GM18508 (cell line): ENCODE data around the gene MAP1LC3A.

ENCODE experiments used
- ATAC-seq: cut with Tn5 transposase; IDR thresholded peaks from one replicate; pipeline ENCODE4 v1.9.1; 2021; ENCODE audit warnings: moderate number of reproducible peaks; ENCODE audit not compliant: insufficient read depth, unreplicated experiment

MAP1LC3A gene

DNA sequence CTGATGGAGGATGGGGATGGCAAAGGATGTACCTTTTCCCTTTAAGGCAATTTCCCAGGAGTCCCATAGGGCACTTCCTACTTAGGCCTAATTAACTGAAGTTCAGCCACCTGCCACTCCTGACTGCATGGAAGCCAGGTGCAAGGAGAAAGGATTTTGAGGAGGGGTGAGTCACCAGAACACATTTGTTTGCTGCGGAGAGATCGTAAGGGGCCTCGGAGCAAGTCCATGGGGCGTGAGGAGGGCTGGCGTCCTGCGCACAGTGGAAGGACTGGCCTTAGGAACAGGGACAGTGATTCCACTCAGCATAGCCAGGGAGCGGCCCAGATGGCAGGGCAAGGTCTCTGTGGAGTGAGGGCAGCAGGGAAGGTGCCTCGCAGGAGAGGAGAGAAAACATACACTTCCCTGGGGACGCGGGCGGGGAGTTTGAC, 11.8 kb upstream of the MAP1LC3A start:
- ATAC-seq, result no peak

- ATAC-seq, result no peak
Observed at GRCh38 chr20:34547844-34548613, 10.5 kb upstream of the MAP1LC3A start.

DNA sequence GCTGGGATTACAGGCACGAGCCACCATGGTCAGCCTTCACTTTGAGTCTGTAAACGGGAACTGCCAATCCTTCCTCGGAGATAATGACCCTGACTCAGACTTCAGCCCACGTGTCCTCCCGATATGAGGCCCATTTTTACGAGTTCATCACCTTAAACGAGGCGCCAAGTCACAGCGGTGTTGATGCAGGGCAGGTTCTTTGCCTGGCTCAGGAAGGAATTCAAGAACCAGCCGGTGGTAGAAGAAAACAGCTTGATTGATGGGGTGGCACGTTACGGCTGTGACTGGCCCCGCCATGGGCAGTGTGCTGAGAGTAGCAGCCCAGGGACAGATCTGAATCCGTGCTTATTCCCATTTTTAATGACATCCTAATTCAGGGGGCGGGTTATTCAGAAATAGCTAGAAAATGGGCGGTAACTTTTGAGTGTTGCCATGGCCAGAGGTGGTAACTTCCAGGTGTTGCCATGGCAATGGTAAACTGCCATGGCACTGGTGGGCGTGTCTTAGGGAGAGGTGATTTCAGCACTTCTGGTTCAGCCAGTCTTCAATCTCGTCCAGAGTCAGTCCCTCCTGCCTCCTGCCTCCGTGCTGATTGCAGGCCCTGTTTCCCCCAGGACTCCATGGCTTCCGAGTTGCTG, 9.1 kb upstream of the MAP1LC3A start:
- ATAC-seq, result no peak

DNA sequence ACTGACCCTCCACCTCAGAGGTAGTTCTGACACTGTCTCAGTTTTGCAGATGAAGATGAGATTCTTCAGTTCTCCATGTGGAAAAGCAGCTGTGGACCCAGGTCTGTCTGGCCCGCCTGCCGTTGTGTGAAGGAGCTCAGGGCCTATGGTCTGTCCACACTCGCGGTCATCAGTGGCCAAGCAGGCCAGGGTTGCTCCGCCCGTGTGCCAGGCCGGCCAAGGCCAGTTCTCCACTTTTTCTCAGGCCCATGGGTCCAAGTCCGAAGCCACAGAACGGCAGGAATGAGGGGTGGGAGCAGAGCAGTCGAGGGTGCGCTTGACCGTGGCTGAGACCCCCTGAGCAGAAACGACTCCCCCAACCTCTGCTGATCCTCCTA, 8.6 kb upstream of the MAP1LC3A start:
- no peak for ATAC-seq

- no peak for ATAC-seq
Observed at GRCh38 chr20:34552569-34552968, 5.9 kb upstream of the MAP1LC3A start.

DNA sequence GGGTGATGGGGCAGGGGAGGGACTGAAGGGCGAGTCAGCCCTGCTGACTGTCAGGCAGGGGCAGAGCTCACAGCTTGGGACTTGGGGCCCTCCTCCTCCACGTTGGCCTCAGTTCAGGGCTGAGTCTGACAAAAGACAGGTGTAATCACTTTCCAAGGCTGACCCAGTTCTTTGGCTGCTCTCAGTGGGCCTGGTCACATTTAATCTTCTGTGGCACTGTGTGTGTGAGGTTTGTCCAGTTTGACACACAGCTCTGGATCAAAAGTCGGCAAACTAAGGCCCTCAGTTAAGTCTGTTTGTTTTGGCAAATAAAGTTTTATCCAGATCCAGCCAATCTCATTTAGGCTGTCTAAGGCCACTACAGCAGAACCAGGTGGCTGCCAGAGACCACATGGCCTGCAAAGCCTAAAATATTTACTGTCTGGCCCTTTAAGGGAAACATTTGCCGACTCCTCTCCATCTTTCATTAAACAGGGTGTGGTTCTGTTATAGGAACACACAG, 5.1 kb upstream of the MAP1LC3A start:
- ATAC-seq, result no peak

GRCh38 chr20:34557936-34558319, 590 bp upstream of the MAP1LC3A start:
- ATAC-seq, result no peak

DNA sequence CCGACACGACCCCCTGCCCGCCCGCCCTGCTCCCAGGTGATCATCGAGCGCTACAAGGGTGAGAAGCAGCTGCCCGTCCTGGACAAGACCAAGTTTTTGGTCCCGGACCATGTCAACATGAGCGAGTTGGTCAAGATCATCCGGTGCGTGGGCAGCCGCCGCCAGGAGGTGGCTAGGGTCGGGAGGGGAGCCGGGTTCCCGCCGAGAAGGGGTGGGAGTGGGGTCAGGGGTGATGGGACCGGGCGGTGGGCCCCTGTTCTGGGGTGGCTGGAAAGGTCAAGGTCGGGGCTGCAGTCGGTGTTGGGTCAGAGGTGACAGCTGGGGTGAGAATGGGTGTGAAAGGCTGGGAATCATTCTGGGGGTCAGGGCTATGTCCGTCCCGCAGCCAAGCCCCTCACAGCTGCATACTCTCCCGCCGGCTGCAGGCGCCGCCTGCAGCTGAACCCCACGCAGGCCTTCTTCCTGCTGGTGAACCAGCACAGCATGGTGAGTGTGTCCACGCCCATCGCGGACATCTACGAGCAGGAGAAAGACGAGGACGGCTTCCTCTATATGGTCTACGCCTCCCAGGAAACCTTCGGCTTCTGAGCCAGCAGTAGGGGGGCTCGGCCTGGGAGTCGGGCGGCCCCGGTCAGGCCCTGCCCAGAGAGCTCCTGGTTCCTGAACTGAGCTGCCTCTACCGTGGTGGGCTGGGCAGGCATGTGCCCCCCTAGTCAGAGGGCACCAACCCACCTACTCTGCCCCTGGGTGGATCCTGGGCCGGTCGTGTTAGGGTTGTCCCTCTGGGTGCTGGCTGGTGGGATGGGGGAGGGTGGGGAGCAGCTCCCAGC, 1.0 kb downstream of the MAP1LC3A start:
- no peak for ATAC-seq

GRCh38 chr20:34560141-34560523, 1.6 kb downstream of the MAP1LC3A start:
- ATAC-seq, result no peak

DNA sequence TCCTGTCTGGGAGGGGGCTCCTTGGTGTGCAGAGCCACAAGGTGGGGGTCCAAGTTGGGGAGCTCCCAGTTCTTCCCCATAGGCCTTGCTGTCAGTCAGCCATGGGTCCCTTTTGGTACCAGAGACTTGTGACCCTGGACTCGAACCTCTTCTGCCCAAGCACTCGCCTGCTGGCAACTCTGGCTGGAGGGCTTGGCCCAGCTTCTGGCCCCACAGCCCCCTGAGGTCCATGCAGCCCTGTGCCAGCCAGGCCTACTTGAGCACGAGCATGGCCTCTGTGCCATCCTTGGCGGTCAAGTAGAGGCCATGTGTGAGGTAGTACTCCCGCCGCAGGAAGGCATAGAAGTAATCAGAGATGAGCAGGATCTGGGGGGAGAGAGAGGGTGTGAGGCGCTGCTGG, 2.1 kb downstream of the MAP1LC3A start:
- no peak for ATAC-seq

DNA sequence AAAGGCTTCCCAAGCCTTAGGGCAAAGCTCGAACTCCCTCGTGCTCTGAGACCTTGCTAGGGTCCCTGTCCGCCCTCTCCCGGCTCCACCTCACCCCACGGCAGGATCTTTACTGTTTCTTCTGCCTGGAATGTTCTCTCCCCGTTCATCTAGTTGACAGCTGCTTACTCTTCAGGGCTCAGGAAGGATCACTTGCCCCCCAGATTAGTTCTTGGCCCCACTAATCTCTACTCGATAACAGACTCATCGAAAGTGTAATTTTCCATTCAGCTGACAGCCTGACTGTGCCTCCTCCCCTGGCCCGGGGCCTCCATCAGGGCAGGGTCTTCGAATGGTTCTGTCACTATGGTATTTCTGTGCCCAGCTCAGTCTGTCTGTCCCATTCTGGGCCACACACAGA, 3.1 kb downstream of the MAP1LC3A start:
- ATAC-seq, result no peak

DNA sequence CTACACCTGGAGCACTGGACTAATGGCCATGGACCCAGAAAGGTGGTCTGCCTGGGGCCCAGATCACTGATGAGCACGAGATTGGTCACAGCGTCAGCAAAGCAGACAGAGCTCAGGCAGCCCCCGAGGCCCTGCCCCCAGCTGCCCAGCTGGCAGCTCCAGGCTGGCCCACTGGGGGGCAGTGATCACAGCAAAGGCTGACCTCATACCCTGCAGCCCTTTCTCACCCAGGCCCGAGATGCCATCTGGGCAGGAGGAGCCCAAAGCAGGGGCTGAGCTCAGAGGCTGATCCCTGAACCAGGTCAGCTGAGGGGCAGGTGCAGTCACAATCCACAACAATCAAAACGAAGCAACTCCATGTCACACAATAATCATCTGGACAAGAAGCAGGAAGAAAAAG, 4.1 kb downstream of the MAP1LC3A start:
- ATAC-seq, result no peak

- no peak for ATAC-seq
Observed at GRCh38 chr20:34564833-34565232, 6.3 kb downstream of the MAP1LC3A start.

DNA sequence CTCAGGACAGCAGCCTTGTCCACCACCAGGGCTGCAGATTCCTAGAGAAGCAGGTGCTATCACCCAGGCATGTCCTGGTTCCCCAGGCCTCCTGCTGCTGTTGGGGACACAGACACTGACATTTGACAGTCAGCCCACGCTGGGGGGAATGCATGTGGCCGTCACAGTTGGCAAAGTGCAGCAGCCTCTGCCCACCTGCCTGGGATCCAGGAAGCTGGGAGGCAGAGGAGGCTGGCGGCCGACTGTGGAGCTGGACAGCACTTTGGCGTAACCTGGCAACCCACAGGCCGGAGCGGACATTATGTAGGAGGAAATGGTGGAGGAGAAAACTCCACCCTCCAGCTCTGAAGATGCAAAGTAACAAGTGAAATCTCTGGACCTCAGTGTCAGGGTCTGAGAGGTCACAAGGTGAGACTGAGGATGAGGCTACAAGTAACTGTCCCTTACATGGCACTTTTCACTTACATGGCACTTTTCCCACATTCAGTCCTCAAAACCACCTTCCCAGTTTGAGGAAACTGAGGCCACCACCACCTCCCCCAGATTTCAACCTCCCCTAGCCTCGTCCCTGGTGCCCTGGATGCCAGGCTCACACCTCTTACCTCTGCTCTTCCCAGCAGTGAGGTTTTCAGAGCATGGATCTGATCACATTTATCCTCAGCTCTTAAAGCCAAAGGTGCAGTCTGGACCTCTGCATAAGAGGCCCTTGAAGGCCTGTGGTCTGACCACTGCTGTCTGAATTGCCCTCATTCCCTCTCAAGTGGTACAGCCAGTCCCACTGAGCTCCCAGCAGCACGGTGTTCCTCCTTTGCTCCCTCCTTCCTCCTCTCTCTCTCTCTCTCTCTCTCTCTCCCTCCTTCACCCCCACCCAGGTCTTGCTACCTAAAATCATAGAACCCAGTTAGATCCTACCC, 8.7 kb downstream of the MAP1LC3A start:
- no peak for ATAC-seq

DNA sequence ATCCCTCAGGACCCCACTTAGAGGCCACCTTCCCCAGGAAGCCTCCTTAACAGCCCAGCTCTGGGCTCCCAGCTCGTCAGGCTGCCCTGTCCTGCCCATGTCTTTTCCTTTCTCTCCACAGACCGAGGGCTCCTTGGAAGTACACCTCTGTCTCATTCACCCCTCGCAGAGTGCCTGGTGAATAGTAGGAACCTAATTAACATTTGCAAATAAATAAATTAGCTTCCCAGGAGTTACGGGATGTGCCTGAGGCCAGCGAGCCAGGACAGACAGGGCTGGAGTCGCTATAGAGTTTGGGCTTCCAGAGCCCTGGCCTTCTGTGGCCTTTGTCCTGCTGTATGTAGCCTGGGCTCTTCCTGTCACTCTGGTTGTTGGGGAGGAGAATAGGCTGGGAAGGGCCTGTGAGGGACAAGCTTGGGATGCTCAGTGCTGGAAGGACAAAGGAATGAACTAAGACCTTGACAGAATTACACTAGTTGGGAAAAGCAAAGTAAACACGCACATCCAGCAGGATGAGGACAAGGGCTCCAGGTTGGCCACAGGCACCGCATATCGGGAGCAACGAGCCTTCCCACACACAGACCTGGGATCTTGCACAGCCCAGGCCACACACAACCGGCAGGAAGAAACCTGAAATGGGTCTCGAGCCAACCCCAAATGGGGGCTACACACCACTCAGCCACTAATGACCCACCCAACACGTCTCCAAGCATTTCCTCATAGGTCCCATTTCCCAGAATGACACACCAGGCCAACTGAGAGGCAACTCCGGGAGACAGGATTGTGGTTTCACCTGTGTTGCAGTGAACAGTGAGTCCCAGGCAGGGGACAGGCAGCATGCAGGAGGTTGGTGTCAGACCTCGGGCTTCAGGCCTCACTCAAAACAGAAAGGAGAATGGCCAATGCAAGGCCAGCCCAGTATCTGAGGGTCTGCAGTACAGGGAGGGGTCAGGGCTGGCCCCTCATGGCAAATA, 9.7 kb downstream of the MAP1LC3A start:
- ATAC-seq, result no peak

DNA sequence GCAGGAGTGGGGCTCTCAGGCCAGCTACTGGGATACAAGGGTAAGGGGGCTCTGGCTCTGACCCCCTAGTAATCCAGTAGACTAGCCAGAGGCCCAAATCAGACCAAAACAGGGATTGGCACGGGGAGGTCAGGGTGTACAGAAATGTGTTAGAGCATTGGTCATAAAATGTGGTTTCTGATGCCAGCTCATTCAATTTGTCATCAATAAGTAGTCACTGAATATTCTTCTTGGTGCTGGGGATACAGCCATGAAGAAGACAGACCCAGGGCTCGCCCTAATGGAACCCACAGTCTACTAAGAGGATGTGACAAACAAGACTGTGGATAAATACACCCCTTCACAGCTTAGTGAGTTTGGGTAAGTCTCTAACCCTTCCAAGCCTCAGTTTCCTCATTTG, 11.1 kb downstream of the MAP1LC3A start:
- no peak for ATAC-seq

DNA sequence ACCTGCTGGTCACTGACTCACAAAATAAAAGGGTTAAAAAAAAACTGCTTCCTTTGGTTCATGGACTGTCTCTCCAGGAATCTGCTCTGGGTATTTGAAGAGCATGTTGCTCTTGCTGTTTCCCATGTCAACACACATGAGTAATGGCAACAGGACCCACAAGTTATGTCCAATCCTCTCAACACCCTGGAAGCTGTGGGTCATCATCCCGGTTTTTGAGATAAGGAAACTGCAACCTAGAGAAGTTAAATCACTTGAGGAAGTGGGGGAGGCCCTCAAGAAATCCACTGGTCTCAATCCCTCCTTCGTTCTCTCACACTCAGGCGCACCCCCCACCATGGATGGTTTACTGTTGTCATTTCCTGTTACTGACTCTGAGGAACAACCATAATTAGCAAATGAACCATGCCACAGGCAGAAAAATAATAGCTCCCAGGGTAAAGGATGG, 12.4 kb downstream of the MAP1LC3A start:
- no peak for ATAC-seq

DNA sequence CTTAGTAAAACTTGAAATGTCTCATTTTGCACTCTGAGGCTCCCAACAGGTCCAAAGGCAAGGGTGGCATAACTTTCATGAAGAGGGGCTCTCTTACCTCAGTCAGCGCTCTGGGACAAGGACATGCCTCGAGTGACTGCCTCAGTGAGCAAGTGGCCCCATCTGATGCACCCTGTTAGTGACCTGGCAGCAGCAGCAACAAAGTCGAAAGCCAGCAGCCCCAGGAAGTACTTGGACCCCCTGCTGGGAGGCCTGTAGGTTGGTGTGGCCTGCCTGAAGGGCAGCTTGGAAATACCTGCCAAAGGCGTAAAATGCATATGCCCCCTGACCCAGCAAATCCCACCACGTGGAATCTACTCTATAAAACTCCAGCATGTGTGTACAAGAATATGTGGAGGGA, 13.2 kb downstream of the MAP1LC3A start:
- ATAC-seq, result no peak
